Progenitor cell of endocrine pancreas (in vitro differentiated cells): Measurements from ENCODE around the gene DCAF11. TPM values are rescaled to one million over a fixed set of nuclear protein-coding genes. Genes with fewer than 3 reads are reported as not detected.

Experiments
- DNase-seq: peaks from one replicate; pipeline ENCODE4 v3.0.0; 2021; ENCODE audit warnings: low spot score; ENCODE audit not compliant: unreplicated experiment
- H3K27ac Mint-ChIP-seq: 2 replicates; pipeline ENCODE4 v1.8.0; 2021; ENCODE audit warnings: mild to moderate bottlenecking, moderate library complexity, mixed read lengths
- H3K27me3 Mint-ChIP-seq: 2 replicates; pipeline ENCODE4 v1.8.0; 2021; ENCODE audit warnings: mixed read lengths
- H3K36me3 Mint-ChIP-seq: 2 replicates; pipeline ENCODE4 v1.8.0; 2022; ENCODE audit warnings: mixed read lengths; ENCODE audit not compliant: insufficient read depth
- H3K4me1 Mint-ChIP-seq: 2 replicates; pipeline ENCODE4 v1.8.0; 2021; ENCODE audit warnings: low read depth, mixed read lengths
- H3K4me3 Mint-ChIP-seq: 2 replicates; pipeline ENCODE4 v1.8.0; 2021; ENCODE audit warnings: low read depth, mild to moderate bottlenecking, moderate library complexity, mixed read lengths
- H3K9me3 Mint-ChIP-seq: 2 replicates; pipeline ENCODE4 v1.8.0; 2021; ENCODE audit warnings: low read depth, mixed read lengths
- CTCF ChIP-seq: fragments of 200-600 bp; sonication (generic); IDR thresholded peaks from one replicate; pipeline ENCODE4 v1.5.0; 2021; ENCODE audit warnings: antibody characterized with exemption, mild to moderate bottlenecking; ENCODE audit not compliant: unreplicated experiment
- total RNA-seq: library from RNA; stranded (reverse); gene quantifications from 2 replicates; pipeline ENCODE4 v1.2.1, GENCODE V29; 2021

The DCAF11 gene
- total RNA-seq, 1 donor from 2014 or later = 79.7 TPM

- H3K9me3 Mint-ChIP-seq = peaks cover 2% of the 10 kb centered on the region
- H3K36me3 Mint-ChIP-seq = peaks cover 2% of the 10 kb centered on the region
- no peaks in the 10 kb centered on the region for H3K27me3 Mint-ChIP-seq
- no peak overlapping the region for H3K27ac Mint-ChIP-seq
- no peak for TF ChIP-seq CTCF
- peaks cover 1% of the 10 kb centered on the region for H3K4me1 Mint-ChIP-seq
- no peak overlapping the region for H3K4me3 Mint-ChIP-seq
- no peak for DNase-seq
Observed at GRCh38 chr14:24110060-24110459, 4.5 kb upstream of the DCAF11 start.

GRCh38 chr14:24110523-24110922 lies 4.1 kb upstream of the DCAF11 start:
- DNase-seq = no peak
- Mint-ChIP-seq H3K27ac (no peak overlapping the region), H3K27me3 (no peaks in the 10 kb centered on the region), H3K4me1 (peaks cover 5% of the 10 kb centered on the region), H3K9me3 (no peaks in the 10 kb centered on the region), H3K36me3 (no peaks in the 10 kb centered on the region), H3K4me3 (no peak overlapping the region)
- TF ChIP-seq CTCF = no peak

GRCh38 chr14:24113379-24113800 lies 1.2 kb upstream of the DCAF11 start:
- H3K9me3 Mint-ChIP-seq = no peaks in the 10 kb centered on the region
- peaks cover 4% of the 10 kb centered on the region for H3K36me3 Mint-ChIP-seq
- H3K4me1 Mint-ChIP-seq = peaks cover 18% of the 10 kb centered on the region
- TF ChIP-seq CTCF = no peak
- DNase-seq = no peak
- peak overlapping the region; percentile 99 for H3K27ac Mint-ChIP-seq
- no peaks in the 10 kb centered on the region for H3K27me3 Mint-ChIP-seq
- H3K4me3 Mint-ChIP-seq = peak overlapping the region; percentile 89

GRCh38 chr14:24113801-24114531 lies 611 bp upstream of the DCAF11 start:
- TF ChIP-seq CTCF = no peak
- peak; percentile 68 for DNase-seq
- peak overlapping the region; percentile 89 for H3K4me3 Mint-ChIP-seq
- H3K36me3 Mint-ChIP-seq = peaks cover 9% of the 10 kb centered on the region
- H3K27ac Mint-ChIP-seq = peak overlapping the region; percentile 99
- H3K27me3 Mint-ChIP-seq = no peaks in the 10 kb centered on the region
- H3K4me1 Mint-ChIP-seq = peaks cover 18% of the 10 kb centered on the region
- H3K9me3 Mint-ChIP-seq = no peaks in the 10 kb centered on the region

- Mint-ChIP-seq H3K27me3 (no peaks in the 10 kb centered on the region), H3K36me3 (peaks cover 13% of the 10 kb centered on the region), H3K4me3 (peak overlapping the region; percentile 89), H3K4me1 (peaks cover 17% of the 10 kb centered on the region), H3K27ac (peak overlapping the region; percentile 99), H3K9me3 (no peaks in the 10 kb centered on the region)
- DNase-seq = no peak
- TF ChIP-seq CTCF = no peak
Observed at GRCh38 chr14:24115422-24116127, 998 bp downstream of the DCAF11 start.
